IMR-90 (cell line): ENCODE data around the gene PRKCH.

Experiments used
- CEBPB ChIP-seq: IDR thresholded peaks from 2 replicates; pipeline ENCODE4 v1.6.1; 2012; ENCODE audit warnings: low read depth, low read length, improper control_type of control experiment
- FOS ChIP-seq: fragments of 150-350 bp; IDR thresholded peaks from 2 replicates; pipeline ENCODE4 v1.6.1; 2016; ENCODE audit warnings: low read depth, low read length
- MAFK ChIP-seq: IDR thresholded peaks from 2 replicates; pipeline ENCODE4 v1.6.1; 2012; ENCODE audit warnings: low read depth, low read length, improper control_type of control experiment
- MXI1 ChIP-seq: IDR thresholded peaks from 2 replicates; pipeline ENCODE4 v1.6.1; 2012; ENCODE audit warnings: low read depth, mild to moderate bottlenecking, low read length, moderate library complexity, borderline replicate concordance
- POLR2A ChIP-seq: IDR thresholded peaks from 2 replicates; pipeline ENCODE4 v1.6.1; 2012; ENCODE audit warnings: mild to moderate bottlenecking, low read depth, low read length
- RAD21 ChIP-seq: IDR thresholded peaks from 2 replicates; pipeline ENCODE4 v1.6.1; 2012; ENCODE audit warnings: low read length, improper control_type of control experiment
- RFX5 ChIP-seq: IDR thresholded peaks from 2 replicates; pipeline ENCODE4 v1.8.0; 2012; ENCODE audit warnings: low read depth, mild to moderate bottlenecking, low read length, moderate library complexity
- SMC3 ChIP-seq: fragments of 150-350 bp; IDR thresholded peaks from 2 replicates; pipeline ENCODE4 v1.6.1; 2016; ENCODE audit warnings: low read depth, mild to moderate bottlenecking, antibody characterized with exemption, low read length, moderate library complexity
- TF ChIP-seq, protein P1 (sequence below): conservative IDR thresholded peaks from 2 replicates; pipeline ENCODE4 v1.5.1; 2012; ENCODE audit warnings: mild to moderate bottlenecking, low read depth, low read length, improper control_type of control experiment
- TF ChIP-seq, protein P2 (sequence below): fragments of 150-350 bp; IDR thresholded peaks from 2 replicates; pipeline ENCODE4 v1.6.1; 2017; ENCODE audit warnings: mild to moderate bottlenecking, antibody characterized with exemption, low read length, low read depth
- TF ChIP-seq, protein P3 (sequence below): fragments of 150-350 bp; IDR thresholded peaks from 2 replicates; pipeline ENCODE4 v1.6.1; 2016; ENCODE audit warnings: low read depth, mild to moderate bottlenecking, low read length, moderate library complexity, borderline replicate concordance

DNA sequence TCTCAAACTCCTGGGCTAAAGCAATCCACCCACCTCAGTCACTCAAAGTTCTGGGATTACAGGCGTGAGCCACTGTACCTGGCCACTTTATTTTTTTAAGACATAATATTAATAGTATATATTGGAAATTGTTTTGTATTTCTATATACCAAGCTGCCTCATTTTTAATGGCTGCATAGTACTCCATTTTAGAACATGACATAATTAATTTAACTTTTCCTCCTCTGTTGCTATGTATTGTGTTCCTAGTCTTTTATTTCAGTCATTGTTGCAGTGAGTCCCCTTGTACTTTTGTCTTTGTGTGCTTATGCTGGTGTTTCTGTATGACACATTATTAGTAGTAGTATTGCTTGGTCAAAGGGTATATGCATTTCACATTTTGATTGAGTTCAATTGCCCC lies 138.7 kb downstream of the PRKCH start:
- TF ChIP-seq, protein P1, sequence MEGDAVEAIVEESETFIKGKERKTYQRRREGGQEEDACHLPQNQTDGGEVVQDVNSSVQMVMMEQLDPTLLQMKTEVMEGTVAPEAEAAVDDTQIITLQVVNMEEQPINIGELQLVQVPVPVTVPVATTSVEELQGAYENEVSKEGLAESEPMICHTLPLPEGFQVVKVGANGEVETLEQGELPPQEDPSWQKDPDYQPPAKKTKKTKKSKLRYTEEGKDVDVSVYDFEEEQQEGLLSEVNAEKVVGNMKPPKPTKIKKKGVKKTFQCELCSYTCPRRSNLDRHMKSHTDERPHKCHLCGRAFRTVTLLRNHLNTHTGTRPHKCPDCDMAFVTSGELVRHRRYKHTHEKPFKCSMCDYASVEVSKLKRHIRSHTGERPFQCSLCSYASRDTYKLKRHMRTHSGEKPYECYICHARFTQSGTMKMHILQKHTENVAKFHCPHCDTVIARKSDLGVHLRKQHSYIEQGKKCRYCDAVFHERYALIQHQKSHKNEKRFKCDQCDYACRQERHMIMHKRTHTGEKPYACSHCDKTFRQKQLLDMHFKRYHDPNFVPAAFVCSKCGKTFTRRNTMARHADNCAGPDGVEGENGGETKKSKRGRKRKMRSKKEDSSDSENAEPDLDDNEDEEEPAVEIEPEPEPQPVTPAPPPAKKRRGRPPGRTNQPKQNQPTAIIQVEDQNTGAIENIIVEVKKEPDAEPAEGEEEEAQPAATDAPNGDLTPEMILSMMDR: no peak
- TF ChIP-seq POLR2A (no peak), MXI1 (no peak), MAFK (no peak), FOS (no peak), CEBPB (no peak), RAD21 (no peak), SMC3 (no peak), RFX5 (no peak)
- TF ChIP-seq, protein P2, sequence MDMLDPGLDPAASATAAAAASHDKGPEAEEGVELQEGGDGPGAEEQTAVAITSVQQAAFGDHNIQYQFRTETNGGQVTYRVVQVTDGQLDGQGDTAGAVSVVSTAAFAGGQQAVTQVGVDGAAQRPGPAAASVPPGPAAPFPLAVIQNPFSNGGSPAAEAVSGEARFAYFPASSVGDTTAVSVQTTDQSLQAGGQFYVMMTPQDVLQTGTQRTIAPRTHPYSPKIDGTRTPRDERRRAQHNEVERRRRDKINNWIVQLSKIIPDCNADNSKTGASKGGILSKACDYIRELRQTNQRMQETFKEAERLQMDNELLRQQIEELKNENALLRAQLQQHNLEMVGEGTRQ: no peak
- TF ChIP-seq, protein P3, sequence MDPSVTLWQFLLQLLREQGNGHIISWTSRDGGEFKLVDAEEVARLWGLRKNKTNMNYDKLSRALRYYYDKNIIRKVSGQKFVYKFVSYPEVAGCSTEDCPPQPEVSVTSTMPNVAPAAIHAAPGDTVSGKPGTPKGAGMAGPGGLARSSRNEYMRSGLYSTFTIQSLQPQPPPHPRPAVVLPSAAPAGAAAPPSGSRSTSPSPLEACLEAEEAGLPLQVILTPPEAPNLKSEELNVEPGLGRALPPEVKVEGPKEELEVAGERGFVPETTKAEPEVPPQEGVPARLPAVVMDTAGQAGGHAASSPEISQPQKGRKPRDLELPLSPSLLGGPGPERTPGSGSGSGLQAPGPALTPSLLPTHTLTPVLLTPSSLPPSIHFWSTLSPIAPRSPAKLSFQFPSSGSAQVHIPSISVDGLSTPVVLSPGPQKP: no peak
